SK-N-SH (cell line): ENCODE data around the gene NDUFV2.

Experiments used
- NFIC ChIP-seq: IDR thresholded peaks from 2 replicates; pipeline ENCODE4 v1.4.0; 2012; ENCODE audit warnings: borderline replicate concordance
- YY1 ChIP-seq: IDR thresholded peaks from 2 replicates; pipeline ENCODE4 v1.4.0; 2012; ENCODE audit warnings: low read depth, mild to moderate bottlenecking
- TF ChIP-seq, protein P1 (sequence below): fragments of 200-600 bp; sonication (generic); IDR thresholded peaks from 2 replicates; pipeline ENCODE4 v1.6.1; 2017; ENCODE audit warnings: antibody characterized with exemption, mild to moderate bottlenecking, moderate library complexity

DNA sequence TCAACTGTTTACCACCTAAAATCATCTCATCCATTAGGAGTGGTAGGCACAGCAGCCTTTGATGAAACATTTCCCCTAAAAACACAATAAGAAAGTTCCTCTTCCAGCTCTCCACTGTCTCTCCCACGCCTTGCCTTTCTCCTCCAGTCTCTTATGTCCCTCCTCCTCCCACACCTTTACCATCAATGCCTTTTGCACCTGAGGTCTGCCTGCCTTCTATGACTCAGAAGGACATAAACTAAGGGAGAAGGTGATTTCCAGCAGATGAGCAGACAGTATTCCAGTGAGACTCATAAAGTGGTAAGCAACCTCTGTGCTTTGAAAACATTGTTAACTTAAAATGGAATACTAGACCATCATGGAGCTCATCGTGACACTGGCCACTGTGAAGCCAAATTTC lies 34.2 kb upstream of the NDUFV2 start:
- TF ChIP-seq, protein P1, sequence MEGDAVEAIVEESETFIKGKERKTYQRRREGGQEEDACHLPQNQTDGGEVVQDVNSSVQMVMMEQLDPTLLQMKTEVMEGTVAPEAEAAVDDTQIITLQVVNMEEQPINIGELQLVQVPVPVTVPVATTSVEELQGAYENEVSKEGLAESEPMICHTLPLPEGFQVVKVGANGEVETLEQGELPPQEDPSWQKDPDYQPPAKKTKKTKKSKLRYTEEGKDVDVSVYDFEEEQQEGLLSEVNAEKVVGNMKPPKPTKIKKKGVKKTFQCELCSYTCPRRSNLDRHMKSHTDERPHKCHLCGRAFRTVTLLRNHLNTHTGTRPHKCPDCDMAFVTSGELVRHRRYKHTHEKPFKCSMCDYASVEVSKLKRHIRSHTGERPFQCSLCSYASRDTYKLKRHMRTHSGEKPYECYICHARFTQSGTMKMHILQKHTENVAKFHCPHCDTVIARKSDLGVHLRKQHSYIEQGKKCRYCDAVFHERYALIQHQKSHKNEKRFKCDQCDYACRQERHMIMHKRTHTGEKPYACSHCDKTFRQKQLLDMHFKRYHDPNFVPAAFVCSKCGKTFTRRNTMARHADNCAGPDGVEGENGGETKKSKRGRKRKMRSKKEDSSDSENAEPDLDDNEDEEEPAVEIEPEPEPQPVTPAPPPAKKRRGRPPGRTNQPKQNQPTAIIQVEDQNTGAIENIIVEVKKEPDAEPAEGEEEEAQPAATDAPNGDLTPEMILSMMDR: no peak
- TF ChIP-seq YY1 (no peak), NFIC (no peak)
